H9 (cell line): ENCODE data around the gene CYSTM1. TPM values are rescaled to one million over a fixed set of nuclear protein-coding genes. Genes with fewer than 3 reads are reported as not detected.

Experiments used
- DNase-seq: peaks from one replicate; pipeline ENCODE4 v3.0.0-alpha.2; 2017
- H2AFZ ChIP-seq: one replicate; pipeline ENCODE4 v1.6.1; 2013; ENCODE audit warnings: mild to moderate bottlenecking, low read length, control low read depth, moderate library complexity
- H2AK5ac ChIP-seq: 2 replicates; pipeline ENCODE4 v1.6.1; 2013; ENCODE audit warnings: low read length, control low read depth, mixed read lengths; ENCODE audit not compliant: insufficient read length
- H2BK120ac ChIP-seq: one replicate; pipeline ENCODE4 v1.6.1; 2013; ENCODE audit warnings: low read depth, mild to moderate bottlenecking, low read length, control low read depth, inconsistent platforms; ENCODE audit not compliant: poor library complexity, severe bottlenecking
- H2BK12ac ChIP-seq: 2 replicates; pipeline ENCODE4 v1.6.1; 2013; ENCODE audit warnings: low read length, control low read depth, mixed read lengths, low read depth; ENCODE audit not compliant: insufficient read length
- H2BK15ac ChIP-seq: 2 replicates; pipeline ENCODE4 v1.6.1; 2013; ENCODE audit warnings: low read depth, low read length, control low read depth
- H2BK20ac ChIP-seq: one replicate; pipeline ENCODE4 v1.6.1; 2013; ENCODE audit warnings: low read depth, mild to moderate bottlenecking, low read length, control low read depth, inconsistent platforms; ENCODE audit not compliant: poor library complexity, severe bottlenecking
- H2BK5ac ChIP-seq: 2 replicates; pipeline ENCODE4 v1.6.1; 2013; ENCODE audit warnings: low read length, control low read depth, mixed read lengths; ENCODE audit not compliant: insufficient read length
- H3K14ac ChIP-seq: 2 replicates; pipeline ENCODE4 v1.6.1; 2013; ENCODE audit warnings: low read length, control low read depth; ENCODE audit not compliant: insufficient read depth
- H3K18ac ChIP-seq: 2 replicates; pipeline ENCODE4 v1.6.1; 2013; ENCODE audit warnings: low read depth, mild to moderate bottlenecking, mixed read lengths, low read length, control low read depth; ENCODE audit not compliant: insufficient read length
- H3K23ac ChIP-seq: 2 replicates; pipeline ENCODE4 v1.6.1; 2013; ENCODE audit warnings: low read length, control low read depth, mixed read lengths, low read depth; ENCODE audit not compliant: insufficient read length
- H3K23me2 ChIP-seq: 2 replicates; pipeline ENCODE4 v1.6.1; 2013; ENCODE audit warnings: low read depth, mild to moderate bottlenecking, mixed read lengths, low read length, control low read depth; ENCODE audit not compliant: insufficient read length, poor library complexity, severe bottlenecking
- H3K27ac ChIP-seq: 2 replicates; pipeline ENCODE4 v1.5.1; 2013; ENCODE audit warnings: low read length, control low read depth, mixed read lengths, low read depth; ENCODE audit not compliant: insufficient read length
- H3K27me3 ChIP-seq: 2 replicates; pipeline ENCODE4 v1.6.1; 2013; ENCODE audit warnings: low read length, control low read depth, inconsistent platforms; ENCODE audit not compliant: insufficient read depth
- H3K4ac ChIP-seq: 2 replicates; pipeline ENCODE4 v1.6.1; 2013; ENCODE audit warnings: low read depth, mild to moderate bottlenecking, control low read depth, inconsistent platforms, low read length, moderate library complexity
- H3K4me1 ChIP-seq: 2 replicates; pipeline ENCODE4 v1.6.1; 2013; ENCODE audit warnings: low read length, control low read depth, inconsistent platforms; ENCODE audit not compliant: insufficient read depth
- H3K4me2 ChIP-seq: 2 replicates; pipeline ENCODE4 v1.6.1; 2013; ENCODE audit warnings: low read length, control low read depth, mixed read lengths; ENCODE audit not compliant: insufficient read length, insufficient read depth
- H3K56ac ChIP-seq: 2 replicates; pipeline ENCODE4 v1.6.1; 2013; ENCODE audit warnings: low read depth, mild to moderate bottlenecking, mixed read lengths, low read length, control low read depth; ENCODE audit not compliant: insufficient read length
- H3K79me1 ChIP-seq: 2 replicates; pipeline ENCODE4 v1.6.1; 2013; ENCODE audit warnings: low read depth, mild to moderate bottlenecking, moderate library complexity, low read length, control low read depth, inconsistent platforms; ENCODE audit not compliant: insufficient read depth, poor library complexity, severe bottlenecking
- H3K79me2 ChIP-seq: 2 replicates; pipeline ENCODE4 v1.6.1; 2013; ENCODE audit warnings: low read length, control low read depth, inconsistent platforms; ENCODE audit not compliant: insufficient read depth
- H3K9ac ChIP-seq: 2 replicates; pipeline ENCODE4 v1.6.1; 2013; ENCODE audit warnings: low read length, control low read depth, mixed read lengths; ENCODE audit not compliant: insufficient read length; ENCODE audit errors: extremely low read depth
- H3K9me3 ChIP-seq: one replicate; pipeline ENCODE4 v1.6.1; 2013; ENCODE audit warnings: low read depth, low read length, inconsistent platforms; ENCODE audit not compliant: control insufficient read depth
- H3T11ph ChIP-seq: one replicate; pipeline ENCODE4 v1.6.1; 2013; ENCODE audit warnings: mild to moderate bottlenecking, low read length, control low read depth, inconsistent platforms
- H4K20me1 ChIP-seq: one replicate; pipeline ENCODE4 v1.6.1; 2013; ENCODE audit not compliant: control insufficient read depth, insufficient read length, insufficient read depth
- H4K5ac ChIP-seq: 2 replicates; pipeline ENCODE4 v1.6.1; 2013; ENCODE audit warnings: low read depth, mild to moderate bottlenecking, mixed read lengths, low read length, control low read depth; ENCODE audit not compliant: insufficient read length
- H4K8ac ChIP-seq: replicated peaks from 2 replicates; pipeline ENCODE4 v1.6.1; 2013; ENCODE audit warnings: low read length, control low read depth, mixed read lengths, low read depth; ENCODE audit not compliant: insufficient read length
- H4K91ac ChIP-seq: 2 replicates; pipeline ENCODE4 v1.6.1; 2013; ENCODE audit warnings: low read depth, mild to moderate bottlenecking, moderate library complexity, mixed read lengths, low read length, control low read depth; ENCODE audit not compliant: insufficient read length
- H3K27ac Mint-ChIP-seq, 3 experiments: 2 replicates in 2 of 3; 3 replicates in 1 of 3; pipeline ENCODE4 v1.8.0; 2020 to 2021; ENCODE audit warnings: mixed read lengths in 3 of 3, mild to moderate bottlenecking in 1 of 3, moderate library complexity in 1 of 3
- H3K27me3 Mint-ChIP-seq: 2 replicates; pipeline ENCODE4 v1.8.0; 2021; ENCODE audit warnings: low read depth, mild to moderate bottlenecking, moderate library complexity, mixed read lengths
- H3K36me3 Mint-ChIP-seq, 3 experiments: 2 replicates in 2 of 3; 3 replicates in 1 of 3; pipeline ENCODE4 v1.8.0; 2020 to 2021; ENCODE audit warnings: low read depth in 3 of 3, mixed read lengths in 3 of 3; ENCODE audit not compliant: insufficient read depth in 1 of 3
- H3K4me1 Mint-ChIP-seq, 2 experiments: 2 replicates each; pipeline ENCODE4 v1.8.0; 2020; ENCODE audit warnings: mixed read lengths in 2 of 2
- H3K4me3 Mint-ChIP-seq, 2 experiments: 2 replicates in 1 of 2; 3 replicates in 1 of 2; pipeline ENCODE4 v1.8.0; 2020 to 2021; ENCODE audit warnings: mild to moderate bottlenecking in 2 of 2, mixed read lengths in 2 of 2, moderate library complexity in 1 of 2
- H3K9me3 Mint-ChIP-seq, 2 experiments: 2 replicates in 1 of 2; 3 replicates in 1 of 2; pipeline ENCODE4 v1.8.0; 2020; ENCODE audit warnings: mild to moderate bottlenecking in 2 of 2, mixed read lengths in 2 of 2, moderate library complexity in 1 of 2
- WGBS: extraction: QIAGEN DNeasy Blood & Tissue Kit; methylation state at CpG from one replicate; pipeline ENCODE4 v1.1.7; 2013; ENCODE audit warnings: missing lambda C conversion rate, low lambda C conversion rate, mixed read lengths; ENCODE audit not compliant: insufficient read length; ENCODE audit errors: extremely low coverage; 5-methylcytosine and 5-hydroxymethylcytosine counted together
- total RNA-seq: library from RNA; stranded (reverse); gene quantifications from 2 replicates; pipeline ENCODE4 v1.2.1, GENCODE V29; 2021
- TF ChIP-seq, protein P1 (sequence below): fragments of 200-600 bp; sonication (generic); conservative IDR thresholded peaks from 3 replicates; pipeline ENCODE4 v1.8.0; 2021; ENCODE audit warnings: antibody characterized with exemption, mild to moderate bottlenecking

CYSTM1 gene
- total RNA-seq, 1 experiment from 2014 or later = 20.6 TPM

DNA sequence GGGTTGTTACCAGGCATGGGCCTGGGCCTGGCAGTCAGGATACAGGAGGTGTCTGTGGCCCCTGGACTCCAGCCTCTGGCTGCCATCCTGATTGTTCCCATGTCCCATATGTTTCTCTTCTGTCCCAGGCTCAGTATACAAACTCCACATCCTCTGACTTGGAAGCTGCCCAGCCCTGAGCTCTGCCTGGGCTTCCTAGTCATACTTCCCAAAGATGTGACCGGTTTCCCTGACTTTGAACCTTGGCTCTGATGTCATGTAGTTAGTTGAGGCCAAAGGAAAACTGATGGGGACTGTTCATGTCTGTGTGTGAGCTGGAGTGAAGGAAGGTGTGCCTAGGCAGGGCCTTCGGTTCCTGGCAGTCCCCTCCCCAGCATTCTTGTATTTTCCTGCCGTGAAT lies 50.4 kb downstream of the CYSTM1 start:
- no peak overlapping the region for H3K4ac ChIP-seq
- H3K79me2 ChIP-seq = no peaks in the 10 kb centered on the region
- no peaks in the 10 kb centered on the region for H4K20me1 ChIP-seq
- no peak overlapping the region for H4K8ac ChIP-seq
- no peak overlapping the region for H3K9ac ChIP-seq
- H2BK20ac ChIP-seq = no peak overlapping the region
- H2BK120ac ChIP-seq = no peak overlapping the region
- H2BK5ac ChIP-seq = no peak overlapping the region
- Mint-ChIP-seq H3K4me3 (no peak overlapping the region), H3K4me1 (peaks cover 5% of the 10 kb centered on the region in 2 experiments), H3K9me3 (no peaks in the 10 kb centered on the region), H3K27me3 (no peaks in the 10 kb centered on the region), H3K27ac (no peak overlapping the region; a peak in 1 of 7 replicates), H3K36me3 (no peaks in the 10 kb centered on the region)
- no peaks in the 10 kb centered on the region for H3K23me2 ChIP-seq
- no peak overlapping the region for H3K18ac ChIP-seq
- DNase-seq = no peak
- no peaks in the 10 kb centered on the region for H3K27me3 ChIP-seq
- no peak overlapping the region; the same call in 1 of the 2 replicates for H3K14ac ChIP-seq
- no peak overlapping the region for H2BK15ac ChIP-seq
- no peaks in the 10 kb centered on the region for H3K9me3 ChIP-seq
- no peak overlapping the region for H3K4me2 ChIP-seq
- H2BK12ac ChIP-seq = no peak overlapping the region
- H3K23ac ChIP-seq = no peak overlapping the region
- H4K5ac ChIP-seq = no peak overlapping the region
- H3K4me1 ChIP-seq = no peaks in the 10 kb centered on the region; the same call in 1 of the 2 replicates
- no CpG with 5 or more reads among the region's 3 CpGs for WGBS
- H3K56ac ChIP-seq = no peak overlapping the region
- H2AFZ ChIP-seq = no peak overlapping the region
- H2AK5ac ChIP-seq = no peak overlapping the region
- H3K79me1 ChIP-seq = no peaks in the 10 kb centered on the region
- H4K91ac ChIP-seq = no peak overlapping the region
- TF ChIP-seq, protein P1, sequence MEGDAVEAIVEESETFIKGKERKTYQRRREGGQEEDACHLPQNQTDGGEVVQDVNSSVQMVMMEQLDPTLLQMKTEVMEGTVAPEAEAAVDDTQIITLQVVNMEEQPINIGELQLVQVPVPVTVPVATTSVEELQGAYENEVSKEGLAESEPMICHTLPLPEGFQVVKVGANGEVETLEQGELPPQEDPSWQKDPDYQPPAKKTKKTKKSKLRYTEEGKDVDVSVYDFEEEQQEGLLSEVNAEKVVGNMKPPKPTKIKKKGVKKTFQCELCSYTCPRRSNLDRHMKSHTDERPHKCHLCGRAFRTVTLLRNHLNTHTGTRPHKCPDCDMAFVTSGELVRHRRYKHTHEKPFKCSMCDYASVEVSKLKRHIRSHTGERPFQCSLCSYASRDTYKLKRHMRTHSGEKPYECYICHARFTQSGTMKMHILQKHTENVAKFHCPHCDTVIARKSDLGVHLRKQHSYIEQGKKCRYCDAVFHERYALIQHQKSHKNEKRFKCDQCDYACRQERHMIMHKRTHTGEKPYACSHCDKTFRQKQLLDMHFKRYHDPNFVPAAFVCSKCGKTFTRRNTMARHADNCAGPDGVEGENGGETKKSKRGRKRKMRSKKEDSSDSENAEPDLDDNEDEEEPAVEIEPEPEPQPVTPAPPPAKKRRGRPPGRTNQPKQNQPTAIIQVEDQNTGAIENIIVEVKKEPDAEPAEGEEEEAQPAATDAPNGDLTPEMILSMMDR = no peak
- no peak overlapping the region for H3K27ac ChIP-seq
- no peak overlapping the region for H3T11ph ChIP-seq
